Right lobe of liver (tissue), 4 donors: ENCODE results near the gene CAV3.

Experiments used
- POLR2A ChIP-seq: fragments of 450-650 bp; IDR thresholded peaks from one replicate; pipeline ENCODE4 v1.6.1; 2017; ENCODE audit warnings: antibody characterized with exemption, mild to moderate bottlenecking
- TF ChIP-seq, protein P1 (sequence below), 4 donors: fragments of 200-600 bp in 3 of 4; fragments of 450-650 bp in 1 of 4; IDR thresholded peaks; one replicate each; pipeline versions ENCODE4 v1.5.1 to v1.8.0; 2016 to 2022; ENCODE audit warnings: antibody characterized with exemption in 4 of 4, mild to moderate bottlenecking in 2 of 4
- donor health status: DM: no; HTN: no; CAD: no.
- donor health status: DM: no; HTN: no; CAD: no.
- donor health status: DM: no; HTN: yes; CAD: no.

DNA sequence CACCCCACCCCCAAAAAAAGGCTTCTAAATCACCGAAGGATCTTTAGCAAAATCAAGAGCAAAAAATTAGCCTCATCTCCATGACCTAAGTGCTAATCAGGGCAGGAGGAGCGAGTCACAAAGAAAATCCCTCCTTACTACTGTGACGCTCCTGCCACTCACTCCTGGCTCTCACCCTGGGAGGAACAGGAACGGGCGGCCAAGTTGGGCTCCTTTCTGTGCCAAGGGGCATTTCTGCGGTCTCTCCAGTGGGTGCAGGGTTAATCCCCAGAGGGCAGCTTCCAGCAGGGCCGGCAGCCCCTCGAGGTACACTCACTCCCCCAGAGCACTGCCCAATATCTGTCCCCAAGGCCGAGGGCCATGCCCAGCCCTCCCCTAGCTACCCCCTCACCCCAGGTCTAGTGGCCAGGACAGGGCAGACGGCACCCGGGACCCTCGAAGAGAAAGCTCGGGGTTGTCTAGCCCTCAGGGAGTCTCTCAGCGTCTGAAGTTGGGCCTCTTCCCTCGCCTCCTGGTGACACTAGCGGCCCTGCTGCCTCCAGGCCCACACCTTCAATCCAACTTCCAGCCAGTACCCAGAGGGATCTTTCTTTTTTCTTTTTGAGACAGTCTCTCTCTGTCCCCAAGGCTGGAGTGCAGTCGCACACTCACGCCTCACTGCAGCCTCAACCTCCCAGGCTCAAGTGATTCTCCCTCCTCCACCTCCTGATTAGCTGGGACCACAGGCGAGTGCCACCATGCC is 706 bp downstream of the CAV3 start:
- TF ChIP-seq POLR2A: no peak
- TF ChIP-seq, protein P1, sequence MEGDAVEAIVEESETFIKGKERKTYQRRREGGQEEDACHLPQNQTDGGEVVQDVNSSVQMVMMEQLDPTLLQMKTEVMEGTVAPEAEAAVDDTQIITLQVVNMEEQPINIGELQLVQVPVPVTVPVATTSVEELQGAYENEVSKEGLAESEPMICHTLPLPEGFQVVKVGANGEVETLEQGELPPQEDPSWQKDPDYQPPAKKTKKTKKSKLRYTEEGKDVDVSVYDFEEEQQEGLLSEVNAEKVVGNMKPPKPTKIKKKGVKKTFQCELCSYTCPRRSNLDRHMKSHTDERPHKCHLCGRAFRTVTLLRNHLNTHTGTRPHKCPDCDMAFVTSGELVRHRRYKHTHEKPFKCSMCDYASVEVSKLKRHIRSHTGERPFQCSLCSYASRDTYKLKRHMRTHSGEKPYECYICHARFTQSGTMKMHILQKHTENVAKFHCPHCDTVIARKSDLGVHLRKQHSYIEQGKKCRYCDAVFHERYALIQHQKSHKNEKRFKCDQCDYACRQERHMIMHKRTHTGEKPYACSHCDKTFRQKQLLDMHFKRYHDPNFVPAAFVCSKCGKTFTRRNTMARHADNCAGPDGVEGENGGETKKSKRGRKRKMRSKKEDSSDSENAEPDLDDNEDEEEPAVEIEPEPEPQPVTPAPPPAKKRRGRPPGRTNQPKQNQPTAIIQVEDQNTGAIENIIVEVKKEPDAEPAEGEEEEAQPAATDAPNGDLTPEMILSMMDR (IDR thresholded peaks at IDR 0.05): no peak
